Heart right ventricle (tissue), 16 donors: Measurements from ENCODE around the gene ABLIM1. TPM values are rescaled to one million over a fixed set of nuclear protein-coding genes. Genes with fewer than 3 reads are reported as not detected.

ENCODE experiments used
- ATAC-seq, 8 donors: fragments of 200-7000 bp; cut with Tn5 transposase; one replicate each; pipeline ENCODE4 v1.9.1; 2020; ENCODE audit warnings: mild to moderate bottlenecking in 8 of 8, moderate library complexity in 8 of 8, moderate number of reproducible peaks in 1 of 8
- DNase-seq, 2 donors: peaks; one replicate each; pipeline ENCODE4 v3.0.0-alpha.2; 2020
- H3K27ac ChIP-seq, 10 donors: fragments of 200-600 bp; sonication (generic) in 2 of 10; one replicate each; pipeline versions ENCODE4 v1.5.0 to v1.8.0; 2020 to 2022; ENCODE audit warnings: mild to moderate bottlenecking in 3 of 10
- H3K27me3 ChIP-seq, 7 donors: fragments of 200-600 bp; one replicate each; pipeline ENCODE4 v1.8.0; 2021 to 2022; ENCODE audit warnings: mild to moderate bottlenecking in 2 of 7
- H3K36me3 ChIP-seq, 9 donors: fragments of 200-600 bp; sonication (generic) in 1 of 9; one replicate each; pipeline versions ENCODE4 v1.5.0 to v1.8.0; 2020 to 2022; ENCODE audit warnings: mild to moderate bottlenecking in 2 of 9
- H3K4me1 ChIP-seq, 9 donors: fragments of 200-600 bp; sonication (generic) in 1 of 9; one replicate each; pipeline versions ENCODE4 v1.5.0 to v1.8.0; 2020 to 2022; ENCODE audit warnings: mild to moderate bottlenecking in 4 of 9
- H3K4me3 ChIP-seq, 10 donors: fragments of 200-600 bp; sonication (generic) in 2 of 10; one replicate each; pipeline versions ENCODE4 v1.5.0 to v1.8.0; 2020 to 2022; ENCODE audit warnings: mild to moderate bottlenecking in 7 of 10, moderate library complexity in 2 of 10
- H3K9me3 ChIP-seq, 11 donors: fragments of 200-600 bp in 10 of 11; sonication (generic) in 2 of 11; one replicate each; pipeline versions ENCODE4 v1.5.0 to v1.8.0; 2013 to 2022; ENCODE audit warnings: mild to moderate bottlenecking in 2 of 11, control low read depth in 1 of 11, moderate library complexity in 1 of 11
- WGBS, 2 donors: extraction: QIAGEN DNeasy Blood & Tissue Kit; methylation state at CpG; one replicate each; pipeline ENCODE4 v1.1.7; 2013; ENCODE audit warnings: inconsistent platforms in 1 of 2; 5-methylcytosine and 5-hydroxymethylcytosine counted together
- intact Hi-C, 10 donors: fragments of 100-400 bp; cut with DNase I; formaldehyde crosslinking; loops; one replicate each; pipeline versions ENCODE4 v1.11.1 to v1.14.2; 2022
- polyA plus RNA-seq, 2 donors: library from polyadenylated mRNA; stranded (reverse); fragments of 200-250 nt; gene quantifications; one replicate each; pipeline ENCODE4 v1.2.3, GENCODE V29; 2013
- total RNA-seq, 10 donors: library from RNA; stranded (reverse); fragmentation: NEBNext Ultra II Directional in 3 of 10; extraction: Animal tissue kit (Norgen Biotek cat#: 25700) in 3 of 10; gene quantifications; one replicate each; pipeline versions ENCODE4 v1.2.1 to v1.2.4, GENCODE V29; 2021 to 2023
- TF ChIP-seq, protein P1 (sequence below), 9 donors: fragments of 200-600 bp; sonication (generic) in 2 of 9; IDR thresholded peaks; one replicate each; pipeline versions ENCODE4 v1.5.0 to v1.8.0; 2021 to 2022; ENCODE audit warnings: antibody characterized with exemption in 9 of 9, mild to moderate bottlenecking in 5 of 9, moderate library complexity in 1 of 9
- donor health status: Arrhythmogenic right ventricular cardiomyopathy.
- donor health status: ischemic (EF 13 %, LVEDD 7.1; RV severe dilation, severe dysfunction).
- donor health status: healthy with polysubstance abuse.
- donor health status: DM: no; HTN: yes; CAD: no.
- donor health status: DM: no; HTN: no; CAD: no.
- donor health status: ischemic (EF 25% LVEDD 6.9; RV normal size, moderate dysfunction).
- donor health status: ischemic (EF 25% LVEDD 5.7; RV mildly dilated, moderate dysfunction).
- donor health status: healthy.
- donor health status: DM: yes; HTN: yes; CAD: no.
- donor health status: Ischemic cardiomyopathy.
- donor health status: ischemic (EF 35%, LVEDD 5.7; RV mildly dilated, moderate dysfunction).
- donor health status: nonischemic (EF 11% LVEDD 7.7; RV severe dilation, severe dysfunction).
- donor health status: DM: yes; HTN: yes; CAD: no.
- donor health status: PGD.
- donor health status: ischemic (EF 29% LVEDD 5.4; RV normal size, mild dysfunction).
- donor health status: nonischemic (EF 23%, LVEDD 6.1; RV moderate dilation, normal function).

ABLIM1 gene
- total and polyA plus RNA-seq, 12 donors, result 119 to 816 (median 600) TPM

DNA sequence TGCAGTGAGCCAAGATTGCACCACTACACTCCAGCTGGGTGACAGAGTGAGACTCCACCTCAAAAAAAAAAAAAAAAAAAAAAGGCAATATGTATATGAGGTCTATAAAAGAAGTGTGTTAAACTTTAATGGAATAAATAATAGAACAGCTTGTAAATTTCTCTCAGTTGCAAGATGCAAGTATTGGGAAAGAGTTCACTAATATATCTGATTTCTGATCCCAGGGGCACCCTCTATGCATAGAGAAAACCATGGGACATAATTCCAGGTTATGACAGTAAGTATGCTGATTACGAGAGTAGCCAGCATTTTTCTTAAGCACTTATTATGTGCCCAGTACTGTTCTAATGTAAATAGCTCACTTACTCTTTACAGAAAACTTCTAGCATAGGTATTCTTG is 187.7 kb downstream of the ABLIM1 start:
- Histone ChIP-seq H3K4me1 (peaks cover 0 to 40% (median 10%) of the 10 kb centered on the region in 9 donors), H3K27me3 (no peaks in the 10 kb centered on the region), H3K27ac (no peak overlapping the region), H3K4me3 (no peak overlapping the region), H3K9me3 (no peaks in the 10 kb centered on the region), H3K36me3 (peaks cover 0 to 82% (median 21%) of the 10 kb centered on the region in 9 donors)
- ATAC-seq (no peak), DNase-seq (no peak)
- intact Hi-C loops, result loop anchor here (2.0 to 10.0 kb wide), 15 partner anchors 72 to 662 kb away; partner anchors contain the start of gene FHIP2A (in 3 of the 10)
- TF ChIP-seq, protein P1, sequence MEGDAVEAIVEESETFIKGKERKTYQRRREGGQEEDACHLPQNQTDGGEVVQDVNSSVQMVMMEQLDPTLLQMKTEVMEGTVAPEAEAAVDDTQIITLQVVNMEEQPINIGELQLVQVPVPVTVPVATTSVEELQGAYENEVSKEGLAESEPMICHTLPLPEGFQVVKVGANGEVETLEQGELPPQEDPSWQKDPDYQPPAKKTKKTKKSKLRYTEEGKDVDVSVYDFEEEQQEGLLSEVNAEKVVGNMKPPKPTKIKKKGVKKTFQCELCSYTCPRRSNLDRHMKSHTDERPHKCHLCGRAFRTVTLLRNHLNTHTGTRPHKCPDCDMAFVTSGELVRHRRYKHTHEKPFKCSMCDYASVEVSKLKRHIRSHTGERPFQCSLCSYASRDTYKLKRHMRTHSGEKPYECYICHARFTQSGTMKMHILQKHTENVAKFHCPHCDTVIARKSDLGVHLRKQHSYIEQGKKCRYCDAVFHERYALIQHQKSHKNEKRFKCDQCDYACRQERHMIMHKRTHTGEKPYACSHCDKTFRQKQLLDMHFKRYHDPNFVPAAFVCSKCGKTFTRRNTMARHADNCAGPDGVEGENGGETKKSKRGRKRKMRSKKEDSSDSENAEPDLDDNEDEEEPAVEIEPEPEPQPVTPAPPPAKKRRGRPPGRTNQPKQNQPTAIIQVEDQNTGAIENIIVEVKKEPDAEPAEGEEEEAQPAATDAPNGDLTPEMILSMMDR (IDR thresholded peaks at IDR 0.05), result no peak
- 90 to 96% methylated on average over 1 of the region's 1 CpG for WGBS, 2 donors

DNA sequence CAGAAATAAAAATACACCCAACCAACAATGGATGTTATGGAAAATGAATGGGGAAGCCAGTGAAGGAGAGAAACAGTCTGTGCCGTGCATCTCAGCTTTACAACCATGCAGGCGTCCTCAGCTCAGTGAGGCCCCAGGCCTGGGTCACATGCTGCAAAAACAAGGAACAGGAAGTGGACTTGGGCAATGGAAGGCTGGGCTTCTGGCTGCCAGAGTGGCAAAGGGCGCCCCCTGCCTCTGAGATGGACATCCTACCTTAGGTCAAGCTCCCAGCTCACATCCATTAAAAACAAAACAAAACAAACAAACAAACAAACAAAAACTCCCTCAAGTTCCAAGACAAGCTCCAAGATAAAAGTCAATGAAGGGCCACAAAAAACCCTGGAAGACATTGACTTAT is 199.1 kb downstream of the ABLIM1 start:
- 80 to 87% methylated on average over 3 of the region's 3 CpGs for WGBS, 2 donors
- ATAC-seq (peak in 6 of 8 donors; percentile 15 to 70 (median 58)), DNase-seq (peak in 1 of 2 donors; percentile 38)
- H3K4me3 ChIP-seq, result no peak overlapping the region
- intact Hi-C loops, result no loop called here
- no peaks in the 10 kb centered on the region for H3K9me3 ChIP-seq
- H3K27me3 ChIP-seq, result no peaks in the 10 kb centered on the region
- peaks cover 0 to 99% (median 31%) of the 10 kb centered on the region in 9 donors for H3K36me3 ChIP-seq
- no peak overlapping the region for H3K27ac ChIP-seq
- H3K4me1 ChIP-seq, result peaks cover 0 to 6% (median 0%) of the 10 kb centered on the region in 9 donors
- TF ChIP-seq, protein P1 (IDR thresholded peaks at IDR 0.05), result peak in 6 of 9 donors; percentile 29 to 55 (median 47)

DNA sequence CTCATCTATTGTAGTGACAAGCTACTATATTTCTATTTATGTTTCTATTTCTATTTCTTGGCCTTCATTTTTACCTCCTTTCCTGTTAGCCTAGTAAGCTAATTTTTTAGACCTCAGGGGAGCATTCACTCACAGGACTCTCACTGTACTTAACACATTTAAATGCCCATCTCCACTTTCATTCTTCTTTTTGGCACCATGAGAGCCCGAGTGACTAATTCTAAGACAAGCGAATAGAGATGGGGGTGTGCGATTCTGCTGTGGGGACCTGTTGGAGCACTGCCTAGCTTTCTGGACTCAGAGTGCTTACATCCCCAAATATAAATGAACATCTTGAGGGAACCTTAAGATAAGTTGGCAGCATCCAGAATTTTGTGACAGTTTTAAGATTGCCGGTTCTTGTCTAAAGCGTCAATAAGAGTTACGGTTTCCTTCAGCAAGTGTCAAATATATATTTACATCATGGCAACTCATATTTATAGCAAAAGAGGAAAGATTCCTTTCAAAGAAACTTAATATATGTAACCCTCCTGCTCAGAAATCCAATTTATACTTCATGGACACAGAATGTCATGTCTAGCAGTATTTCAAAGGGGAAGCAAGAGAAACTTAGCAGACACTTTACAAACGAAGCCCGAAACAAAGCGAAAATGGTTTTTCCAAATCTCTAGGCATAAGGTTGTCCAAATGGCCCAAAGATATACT is 199.7 kb downstream of the ABLIM1 start:
- no peak for DNase-seq
- no peak overlapping the region for H3K4me3 ChIP-seq
- peaks cover 0 to 99% (median 25%) of the 10 kb centered on the region in 9 donors for H3K36me3 ChIP-seq
- ATAC-seq, result no peak
- intact Hi-C loops, result no loop called here
- H3K27ac ChIP-seq, result no peak overlapping the region
- H3K9me3 ChIP-seq, result no peaks in the 10 kb centered on the region
- TF ChIP-seq, protein P1 (IDR thresholded peaks at IDR 0.05), result no peak
- H3K4me1 ChIP-seq, result peaks cover 0 to 6% (median 0%) of the 10 kb centered on the region in 9 donors
- WGBS, 2 donors, result 86 to 92% methylated on average over 9 of the region's 9 CpGs
- no peaks in the 10 kb centered on the region for H3K27me3 ChIP-seq

DNA sequence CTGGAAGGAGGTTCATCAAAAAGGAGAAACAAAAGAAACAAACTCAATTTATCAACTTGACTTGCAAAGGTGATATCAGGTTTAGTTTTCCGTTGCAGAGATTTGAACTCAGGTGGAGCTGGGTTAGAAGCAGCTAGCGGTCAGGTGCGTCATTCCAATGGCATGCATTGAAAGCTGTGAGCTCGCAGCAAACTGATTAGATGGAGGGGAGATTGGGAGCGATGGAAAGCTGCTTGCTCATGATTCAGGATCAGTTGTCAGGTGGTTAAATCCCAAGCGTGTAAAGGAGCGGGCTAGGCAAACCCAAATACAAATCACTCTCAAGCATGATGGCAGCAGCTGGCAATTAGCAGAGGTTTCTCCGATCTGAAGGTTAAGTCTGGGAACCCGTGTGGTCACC is 204.5 kb downstream of the ABLIM1 start:
- Histone ChIP-seq H3K4me1 (peaks cover 0 to 19% (median under 1%) of the 10 kb centered on the region in 9 donors), H3K4me3 (no peak overlapping the region), H3K27ac (no peak overlapping the region), H3K27me3 (no peaks in the 10 kb centered on the region), H3K9me3 (no peaks in the 10 kb centered on the region), H3K36me3 (peaks cover 0 to 97% (median 14%) of the 10 kb centered on the region in 9 donors)
- intact Hi-C loops, result loop anchor here in 1 of 10 donors (5.0 kb wide), 1 partner anchor 151 kb away; no protein-coding TSS in a partner anchor
- TF ChIP-seq, protein P1 (IDR thresholded peaks at IDR 0.05), result no peak
- DNase-seq (no peak), ATAC-seq (no peak)
- WGBS, 2 donors, result 90 to 91% methylated on average over 9 of the region's 9 CpGs
